Suprapubic skin (tissue), 4 donors: ENCODE measurements around the gene SGCD.

Experiments used
- CTCF ChIP-seq, 2 donors: fragments of 200-600 bp in 1 of 2; fragments of 450-650 bp in 1 of 2; sonication (generic) in 1 of 2; IDR thresholded peaks; one replicate each; pipeline ENCODE4 v1.5.1; 2016 to 2019; ENCODE audit warnings: antibody characterized with exemption in 2 of 2, mild to moderate bottlenecking in 1 of 2, moderate library complexity in 1 of 2
- EP300 ChIP-seq: sonication (generic); formaldehyde crosslinking; IDR thresholded peaks from one replicate; pipeline ENCODE4 v1.6.1; 2017; ENCODE audit warnings: antibody characterized with exemption
- POLR2A ChIP-seq, 2 donors: fragments of 450-650 bp; IDR thresholded peaks; one replicate each; pipeline ENCODE4 v1.6.1; 2017; ENCODE audit warnings: antibody characterized with exemption in 2 of 2, mild to moderate bottlenecking in 2 of 2, moderate library complexity in 2 of 2
- POLR2AphosphoS5 ChIP-seq, 3 donors: sonication (generic); formaldehyde crosslinking; IDR thresholded peaks; one replicate each; pipeline ENCODE4 v1.6.1; 2017; ENCODE audit warnings: antibody characterized with exemption in 3 of 3

- no peak for TF ChIP-seq CTCF (IDR thresholded peaks at IDR 0.05)
- no peak for TF ChIP-seq POLR2A (IDR thresholded peaks at IDR 0.05)
- TF ChIP-seq EP300 = no peak
- no peak for TF ChIP-seq POLR2AphosphoS5 (IDR thresholded peaks at IDR 0.05)
These were observed 437.4 kb downstream of the SGCD start for GRCh38 chr5:156764176-156764971.
